HS-27A (cell line): Measurements from ENCODE around the gene PLEKHM1.
"Not testable (repeated sequence)": the region's sequence is repeated elsewhere in the genome, so short reads cannot be mapped to it uniquely, and the experiment has no call there.

Experiments
- DNase-seq: peaks from one replicate; pipeline ENCODE4 v3.0.0-alpha.2; 2012; ENCODE audit warnings: low read depth, missing footprints

Gene PLEKHM1

GRCh38 chr17:45490615-45491433, at the start of gene PLEKHM1:
Gene PLEKHM1, minus strand, starts transcription at chr17:45490721. Its CDS starts 8,237 bp downstream, at chr17:45482484.
- DNase-seq: peak; percentile 30

- DNase-seq: not testable (repeated sequence)
Measured at GRCh38 chr17:45538168-45538567, 47.6 kb upstream of the PLEKHM1 start.

GRCh38 chr17:45506072-45506471, 15.6 kb upstream of the PLEKHM1 start:
- not testable (repeated sequence) for DNase-seq

GRCh38 chr17:45505183-45505582, 14.7 kb upstream of the PLEKHM1 start:
- DNase-seq: not testable (repeated sequence)

- not testable (repeated sequence) for DNase-seq
Measured at GRCh38 chr17:45501092-45501707, 10.7 kb upstream of the PLEKHM1 start.

GRCh38 chr17:45500478-45500877, 10.0 kb upstream of the PLEKHM1 start:
- DNase-seq: not testable (repeated sequence)

- DNase-seq: not testable (repeated sequence)
Measured at GRCh38 chr17:45499208-45499607, 8.7 kb upstream of the PLEKHM1 start.

- DNase-seq: not testable (repeated sequence)
Measured at GRCh38 chr17:45498377-45498776, 7.9 kb upstream of the PLEKHM1 start.

- not testable (repeated sequence) for DNase-seq
Measured at GRCh38 chr17:45497449-45497848, 6.9 kb upstream of the PLEKHM1 start.

- not testable (repeated sequence) for DNase-seq
Measured at GRCh38 chr17:45496507-45496906, 6.0 kb upstream of the PLEKHM1 start.

GRCh38 chr17:45494556-45494955, 4.0 kb upstream of the PLEKHM1 start:
- DNase-seq: not testable (repeated sequence)

GRCh38 chr17:45492156-45492555, 1.6 kb upstream of the PLEKHM1 start:
- not testable (repeated sequence) for DNase-seq

GRCh38 chr17:45490198-45490597, 323 bp downstream of the PLEKHM1 start:
- not testable (repeated sequence) for DNase-seq

GRCh38 chr17:45487704-45488103, 2.8 kb downstream of the PLEKHM1 start:
- peak; percentile 72 for DNase-seq

- DNase-seq: not testable (repeated sequence)
Measured at GRCh38 chr17:45483591-45484216, 6.8 kb downstream of the PLEKHM1 start.

- DNase-seq: not testable (repeated sequence)
Measured at GRCh38 chr17:45483177-45483576, 7.3 kb downstream of the PLEKHM1 start.

GRCh38 chr17:45482317-45482716, 8.2 kb downstream of the PLEKHM1 start:
- DNase-seq: not testable (repeated sequence)

- DNase-seq: not testable (repeated sequence)
Measured at GRCh38 chr17:45475436-45475835, 15.1 kb downstream of the PLEKHM1 start.

GRCh38 chr17:45472249-45472648, 18.3 kb downstream of the PLEKHM1 start:
- not testable (repeated sequence) for DNase-seq

GRCh38 chr17:45469204-45469563, 21.3 kb downstream of the PLEKHM1 start:
- DNase-seq: not testable (repeated sequence)

GRCh38 chr17:45468293-45469203, 22.0 kb downstream of the PLEKHM1 start:
- not testable (repeated sequence) for DNase-seq
